Endometrium (tissue), 2 donors: ENCODE results near the gene PGC.

Source experiments
- FAIRE-seq: peaks from 2 replicates; lab custom pipeline; 2012; peaks lifted over from hg19 to GRCh38; lab: Jason Lieb, UNC
- donor health status: control.
- donor health status: control.

The PGC gene

DNA sequence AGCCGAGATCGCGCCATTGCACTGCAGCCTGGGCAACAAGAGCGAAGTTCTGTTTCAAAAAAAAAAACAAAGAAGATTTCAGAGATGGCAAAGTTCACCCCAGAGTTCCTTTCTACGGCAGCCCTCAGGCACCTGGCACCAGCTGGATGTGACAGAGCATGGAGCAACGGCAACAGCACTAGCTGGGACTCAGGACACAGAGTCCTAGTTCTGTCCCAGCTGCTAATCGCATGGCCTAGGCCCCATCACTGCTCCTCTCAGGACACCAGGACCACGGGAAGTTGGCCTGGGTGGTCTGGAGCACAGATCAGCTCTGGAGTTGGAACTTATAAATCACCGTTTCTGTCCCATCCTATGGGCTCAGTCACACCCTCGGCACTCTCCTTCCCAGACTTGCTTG is 1.1 kb downstream of the PGC start:
- no peak for FAIRE-seq

DNA sequence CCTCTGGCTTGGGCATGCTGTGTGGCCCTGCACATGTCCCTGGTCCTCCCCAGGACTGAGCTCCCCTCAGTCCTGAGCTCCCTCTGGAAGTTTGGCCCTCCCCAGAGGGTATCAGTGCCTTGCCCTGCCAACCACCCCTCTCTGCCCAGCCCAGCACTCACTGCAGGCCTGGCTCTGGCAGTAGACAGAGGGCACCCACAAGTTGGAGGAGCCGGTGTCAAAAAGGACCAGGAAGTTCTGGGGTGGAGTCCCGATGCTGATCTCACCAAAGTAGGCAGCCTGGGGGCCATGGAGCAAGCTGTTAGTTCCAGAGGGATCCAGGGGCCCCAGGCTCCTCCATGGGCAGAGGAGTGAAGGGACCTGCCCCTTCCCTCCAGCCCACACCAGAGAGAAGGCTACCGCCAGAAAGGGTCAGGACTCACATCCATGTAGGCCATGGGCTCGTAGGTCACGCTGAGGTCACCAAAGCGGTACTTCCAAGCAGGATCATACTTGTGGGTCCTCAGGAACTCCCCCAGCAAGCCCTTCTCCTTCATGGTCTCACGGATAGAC is 2.9 kb downstream of the PGC start:
- no peak for FAIRE-seq

DNA sequence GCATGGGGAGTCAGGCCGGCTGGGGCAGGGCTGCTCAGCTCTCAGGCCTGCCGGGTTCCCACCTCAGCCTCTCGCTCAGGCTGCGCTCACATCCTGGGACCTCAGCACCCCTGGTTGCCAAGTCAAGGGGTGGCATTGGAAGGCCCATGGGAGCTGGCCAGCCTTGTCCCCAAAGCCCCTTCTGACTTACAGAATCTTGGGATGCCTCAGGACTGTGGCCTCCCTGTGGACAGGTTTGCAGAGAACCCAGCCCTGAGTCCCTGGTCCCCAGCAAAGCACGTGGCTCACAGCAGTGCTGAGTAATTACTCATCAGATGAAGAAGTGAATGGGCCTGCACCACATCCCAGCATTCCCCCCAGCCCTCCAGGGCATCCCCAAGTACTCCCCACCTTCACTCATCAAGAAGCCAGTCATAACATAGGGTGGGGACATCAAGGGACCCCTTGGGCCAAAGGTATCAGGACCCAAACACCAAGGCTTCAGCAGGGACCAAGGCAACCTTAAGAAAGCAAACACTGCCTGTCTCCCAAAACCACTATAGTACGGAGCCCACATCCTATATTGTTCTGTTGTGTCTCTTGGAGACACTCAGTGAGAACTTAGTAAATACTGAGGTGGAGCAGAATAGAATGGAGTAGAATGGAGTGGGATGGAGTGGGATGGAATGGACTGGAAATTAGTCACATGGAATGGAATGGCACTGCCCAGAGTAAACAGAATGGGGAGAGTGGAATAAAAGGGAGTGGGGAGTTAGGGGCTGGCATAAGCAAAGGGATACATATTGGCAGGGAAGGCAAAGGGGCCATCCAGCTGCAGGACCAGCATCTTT is 3.6 kb downstream of the PGC start:
- FAIRE-seq, result no peak

GRCh38 chr6:41741625-41742490 is 5.3 kb downstream of the PGC start:
- no peak for FAIRE-seq

GRCh38 chr6:41740366-41741162 is 6.6 kb downstream of the PGC start:
- no peak for FAIRE-seq

DNA sequence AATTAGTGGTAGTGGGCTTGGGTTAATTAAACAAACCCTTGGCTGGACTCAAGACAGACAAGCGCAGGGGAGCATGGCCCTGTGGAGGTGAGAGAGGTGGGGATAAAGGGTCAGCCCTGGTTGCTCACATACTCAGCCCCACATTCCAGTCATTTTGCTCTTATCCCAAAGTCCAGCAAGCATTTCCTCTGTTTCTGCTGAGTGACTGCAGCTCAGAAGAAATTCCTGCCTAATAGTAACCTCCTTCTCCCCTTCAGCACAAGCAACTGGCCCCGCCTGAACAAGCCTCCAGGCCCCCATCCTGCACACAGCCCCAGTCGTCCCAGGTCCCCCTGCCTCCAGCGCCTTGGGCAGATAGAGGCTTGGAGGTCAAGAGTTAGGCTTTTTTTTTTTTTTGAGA is 8.2 kb downstream of the PGC start:
- FAIRE-seq, result no peak

DNA sequence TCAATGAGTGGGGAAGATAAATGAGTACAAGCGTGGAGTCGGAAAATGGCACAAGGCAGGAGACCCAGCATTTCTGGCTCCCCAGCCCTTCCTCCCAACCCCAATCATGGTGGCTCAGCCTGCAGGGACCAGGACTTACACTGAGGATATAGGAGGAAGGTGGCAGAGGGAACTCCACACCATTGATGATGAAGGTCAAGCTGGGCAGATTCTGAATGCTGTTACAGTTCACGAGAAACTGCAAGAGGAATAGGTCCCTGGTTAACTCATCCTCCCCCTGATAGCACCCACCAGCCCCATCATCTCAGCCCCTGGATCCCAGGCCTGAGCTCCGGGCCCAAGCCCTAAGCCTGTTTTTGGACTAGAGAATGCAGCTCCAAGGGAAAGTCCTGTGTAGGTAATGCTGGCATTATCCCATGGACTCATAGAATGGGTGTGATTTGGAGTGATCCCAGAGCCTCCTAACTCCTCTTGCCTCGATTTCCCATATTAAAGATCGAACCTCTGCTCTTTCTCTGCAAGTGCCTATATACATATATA is 9.5 kb downstream of the PGC start:
- FAIRE-seq, result no peak

GRCh38 chr6:41736800-41737555 is 10.2 kb downstream of the PGC start:
- no peak for FAIRE-seq

GRCh38 chr6:41736186-41736733 is 10.9 kb downstream of the PGC start:
- no peak for FAIRE-seq

GRCh38 chr6:41735427-41736185 is 11.6 kb downstream of the PGC start, which contains the start of gene TFEB:
TFEB (minus strand) TSS chr6:41735608; CDS start chr6:41691213, 44,395 bp downstream.
- FAIRE-seq, result no peak

- FAIRE-seq, result no peak
These were observed 12.4 kb downstream of the PGC start for GRCh38 chr6:41734666-41735426.

GRCh38 chr6:41733707-41734665 is 13.2 kb downstream of the PGC start:
- FAIRE-seq, result no peak

DNA sequence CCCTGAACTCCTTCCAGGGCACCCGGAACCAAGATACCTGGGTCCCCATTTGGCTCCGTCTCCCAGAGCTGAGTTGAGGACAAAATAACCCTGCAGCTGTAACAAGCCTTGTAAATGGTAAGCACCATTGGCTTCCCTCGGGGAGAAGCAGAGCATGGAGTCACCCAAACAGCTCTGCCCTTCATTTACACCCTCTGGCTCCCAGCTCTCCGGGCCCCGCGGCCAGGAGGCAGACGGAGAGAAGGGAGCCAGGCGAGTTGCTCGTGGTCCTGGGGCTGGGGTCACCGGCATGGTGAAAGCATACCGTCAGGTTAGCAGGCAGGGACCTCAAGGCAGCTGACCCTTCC is 13.9 kb downstream of the PGC start:
- no peak for FAIRE-seq

GRCh38 chr6:41732591-41733359 is 14.4 kb downstream of the PGC start:
- FAIRE-seq, result no peak

GRCh38 chr6:41732149-41732548 is 15.0 kb downstream of the PGC start:
- no peak for FAIRE-seq

DNA sequence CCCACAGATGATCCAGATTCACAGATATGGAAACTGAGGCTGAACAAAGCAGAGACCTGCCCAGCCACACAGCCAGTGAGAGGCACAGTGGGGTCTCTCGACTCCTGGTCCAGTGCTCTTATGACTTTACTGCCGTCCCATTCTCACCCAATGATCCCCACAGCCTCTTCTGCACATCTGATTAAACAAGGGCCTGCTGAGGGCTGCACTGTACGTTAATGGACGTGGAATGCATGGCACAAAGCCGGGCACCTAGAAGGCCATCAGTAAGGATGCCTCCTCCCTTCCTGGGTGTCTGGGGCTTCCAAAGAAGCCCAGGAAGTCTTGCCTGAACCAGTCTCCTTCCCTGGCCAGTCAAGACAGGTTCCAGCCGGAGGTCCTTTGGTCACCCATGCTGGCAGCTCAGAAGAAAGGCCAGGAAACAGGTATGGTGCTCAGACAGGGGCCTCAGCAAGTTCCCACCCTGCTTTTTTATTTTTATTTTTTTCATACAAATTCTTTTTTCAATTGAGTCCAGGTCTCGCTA is 15.6 kb downstream of the PGC start:
- FAIRE-seq, result no peak
